Measurements from ENCODE around the gene ATXN1.

ATXN1 gene

GRCh38 chr6:16438718-16439591, 322.3 kb downstream of the ATXN1 start:
- DNase-seq (ENCODE audit: low read depth) = no peak

GRCh38 chr6:16437984-16438383, 323.3 kb downstream of the ATXN1 start:
- DNase-seq (ENCODE audit: low read depth) = peak; percentile 20

- DNase-seq (ENCODE audit: low read depth) = no peak
Measured at GRCh38 chr6:16437095-16437494, 324.2 kb downstream of the ATXN1 start.

- DNase-seq (ENCODE audit: low read depth) = peak; percentile 30
Measured at GRCh38 chr6:16436550-16436949, 324.7 kb downstream of the ATXN1 start.

GRCh38 chr6:16434885-16435284, 326.4 kb downstream of the ATXN1 start:
- no peak for DNase-seq (ENCODE audit: low read depth)

- DNase-seq (ENCODE audit: low read depth) = no peak
Measured at GRCh38 chr6:16433338-16433890, 327.8 kb downstream of the ATXN1 start.

GRCh38 chr6:16432075-16433032, 328.9 kb downstream of the ATXN1 start:
- DNase-seq (ENCODE audit: low read depth) = no peak

- DNase-seq (ENCODE audit: low read depth) = no peak
Measured at GRCh38 chr6:16431106-16431505, 330.2 kb downstream of the ATXN1 start.

GRCh38 chr6:16430391-16431089, 330.7 kb downstream of the ATXN1 start:
- no peak for DNase-seq (ENCODE audit: low read depth)

GRCh38 chr6:16429669-16430068, 331.6 kb downstream of the ATXN1 start:
- no peak for DNase-seq (ENCODE audit: low read depth)

GRCh38 chr6:16427124-16427523, 334.1 kb downstream of the ATXN1 start:
- DNase-seq (ENCODE audit: low read depth) = no peak

GRCh38 chr6:16425881-16426615, 335.2 kb downstream of the ATXN1 start:
- no peak for DNase-seq (ENCODE audit: low read depth)

- no peak for DNase-seq (ENCODE audit: low read depth)
Measured at GRCh38 chr6:16421462-16421960, 339.7 kb downstream of the ATXN1 start.

GRCh38 chr6:16420715-16421461, 340.4 kb downstream of the ATXN1 start:
- DNase-seq (ENCODE audit: low read depth) = peak; percentile 42

GRCh38 chr6:16420337-16420714, 340.9 kb downstream of the ATXN1 start:
- DNase-seq (ENCODE audit: low read depth) = no peak

GRCh38 chr6:16419636-16420336, 341.5 kb downstream of the ATXN1 start:
- DNase-seq (ENCODE audit: low read depth) = no peak

- DNase-seq (ENCODE audit: low read depth) = no peak
Measured at GRCh38 chr6:16418151-16418550, 343.1 kb downstream of the ATXN1 start.

- DNase-seq (ENCODE audit: low read depth) = no peak
Measured at GRCh38 chr6:16415677-16416076, 345.6 kb downstream of the ATXN1 start.

GRCh38 chr6:16414205-16414604, 347.1 kb downstream of the ATXN1 start:
- DNase-seq (ENCODE audit: low read depth) = peak; percentile 22
